Tibial nerve (tissue), 4 donors: Measurements from ENCODE around the gene COQ5.

ENCODE experiments used
- CTCF ChIP-seq, 5 experiments: fragments of 200-600 bp in 3 of 5; fragments of 450-650 bp in 2 of 5; sonication (generic) in 3 of 5; IDR thresholded peaks; one replicate each; pipeline ENCODE4 v1.5.1; 2016 to 2019; ENCODE audit warnings: antibody characterized with exemption in 5 of 5, mild to moderate bottlenecking in 3 of 5, moderate library complexity in 2 of 5
- EP300 ChIP-seq, 2 donors: sonication (generic); formaldehyde crosslinking; IDR thresholded peaks; one replicate each; pipeline ENCODE4 v1.6.1; 2017; ENCODE audit warnings: antibody characterized with exemption in 2 of 2, mild to moderate bottlenecking in 1 of 2
- POLR2A ChIP-seq, 2 donors: fragments of 450-650 bp; IDR thresholded peaks; one replicate each; pipeline ENCODE4 v1.6.1; 2017; ENCODE audit warnings: antibody characterized with exemption in 2 of 2, mild to moderate bottlenecking in 2 of 2, moderate library complexity in 2 of 2

GRCh38 chr12:120468821-120469449 lies 60.0 kb downstream of the COQ5 start:
- TF ChIP-seq POLR2A (IDR thresholded peaks at IDR 0.05) (no peak), CTCF (IDR thresholded peaks at IDR 0.05) (no peak), EP300 (IDR thresholded peaks at IDR 0.05) (no peak)
